Measurements from ENCODE around the gene PITPNM2.
A peak's percentile ranks its signal among the peaks of the same experiment; 100 is the strongest.
"Not testable (repeated sequence)": the region's sequence is repeated elsewhere in the genome, so short reads cannot be mapped to it uniquely, and the experiment has no call there.

Gene PITPNM2

DNA sequence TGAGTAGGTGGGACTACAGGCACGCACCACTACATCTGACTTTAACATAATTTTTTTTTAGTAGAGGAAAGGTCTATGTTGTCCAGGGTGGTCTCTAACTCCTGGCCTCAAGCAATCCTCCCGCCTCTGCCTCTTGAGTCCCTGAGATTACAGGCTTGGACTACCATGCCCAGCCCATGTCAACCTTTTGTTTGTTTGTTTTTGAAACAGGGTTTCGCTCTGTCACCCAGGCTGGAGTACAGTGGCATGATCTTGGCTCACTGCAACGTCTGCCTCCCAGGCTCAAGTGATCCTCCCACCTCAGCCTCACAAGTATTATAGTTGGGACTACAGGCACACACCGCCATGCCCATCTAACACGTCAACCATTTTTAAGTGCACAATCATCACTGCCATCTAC is 29.2 kb downstream of the PITPNM2 start:
- FAIRE-seq (no peak), DNase-seq (ENCODE audit: insufficient read length, low spot score) (no peak)

GRCh38 chr12:123120452-123121166 is 30.3 kb downstream of the PITPNM2 start:
- DNase-seq (ENCODE audit: insufficient read length, low spot score) = no peak
- no peak for FAIRE-seq

GRCh38 chr12:123119808-123120207 is 31.1 kb downstream of the PITPNM2 start:
- FAIRE-seq (peak; percentile 84), DNase-seq (ENCODE audit: insufficient read length, low spot score) (peak; percentile 67)

DNA sequence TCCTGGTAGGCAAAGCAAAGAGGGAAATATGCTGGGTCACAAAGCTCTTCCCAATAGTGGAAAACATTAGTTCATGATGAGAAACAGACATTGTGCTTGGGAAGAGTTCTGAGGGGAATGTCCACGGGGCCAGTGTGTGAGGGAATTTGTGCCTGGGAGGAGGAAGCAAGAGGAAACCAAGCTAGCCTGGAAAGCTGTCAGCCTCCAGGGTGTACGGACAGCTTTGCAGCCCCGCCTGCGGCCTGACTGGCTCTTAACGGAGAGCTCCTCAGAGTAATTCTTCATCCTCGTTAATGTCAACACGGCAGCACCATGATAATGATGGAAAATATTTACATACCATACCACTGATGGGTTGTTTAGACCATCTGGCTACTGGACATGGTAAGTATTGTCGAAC is 32.4 kb downstream of the PITPNM2 start:
- FAIRE-seq (no peak), DNase-seq (ENCODE audit: insufficient read length, low spot score) (no peak)

DNA sequence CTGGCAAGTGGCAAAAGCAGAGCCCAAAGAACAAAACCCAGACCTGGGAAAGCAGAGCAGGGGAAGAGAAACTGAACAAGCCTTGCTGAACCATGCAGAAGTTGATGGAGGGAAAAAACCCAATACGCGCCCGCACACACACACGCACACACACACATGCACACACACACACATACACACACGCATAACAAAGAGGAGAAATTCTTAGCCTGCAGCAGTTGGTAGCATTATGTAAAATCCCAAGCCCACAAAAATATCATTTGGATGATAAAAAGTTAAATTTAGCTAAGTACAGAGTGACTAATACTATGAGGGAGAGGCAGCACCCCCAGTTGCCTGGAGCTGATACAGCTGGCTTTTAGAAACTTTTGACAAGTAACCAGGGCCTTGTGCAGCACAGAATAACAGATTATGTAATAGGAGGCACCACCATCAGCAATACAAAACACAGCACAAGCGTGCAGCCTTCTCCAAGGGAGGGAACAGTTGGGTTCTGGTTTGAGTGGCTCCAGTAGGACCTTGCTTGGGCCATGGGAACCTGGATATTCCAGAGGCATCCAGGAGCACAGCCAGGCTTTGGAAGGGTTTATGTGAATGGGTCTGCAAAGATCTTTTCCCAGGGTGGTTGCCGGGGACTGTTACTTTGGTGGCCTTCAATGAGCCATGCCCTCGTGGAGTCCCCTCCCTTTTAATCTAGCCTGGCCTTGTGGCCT is 35.3 kb downstream of the PITPNM2 start:
- FAIRE-seq (peak; percentile 84), DNase-seq (ENCODE audit: insufficient read length, low spot score) (no peak)

GRCh38 chr12:123114304-123115083 is 36.4 kb downstream of the PITPNM2 start:
- FAIRE-seq = no peak
- DNase-seq (ENCODE audit: insufficient read length, low spot score) = no peak

GRCh38 chr12:123113026-123113425 is 37.9 kb downstream of the PITPNM2 start:
- FAIRE-seq (no peak), DNase-seq (ENCODE audit: insufficient read length, low spot score) (no peak)

DNA sequence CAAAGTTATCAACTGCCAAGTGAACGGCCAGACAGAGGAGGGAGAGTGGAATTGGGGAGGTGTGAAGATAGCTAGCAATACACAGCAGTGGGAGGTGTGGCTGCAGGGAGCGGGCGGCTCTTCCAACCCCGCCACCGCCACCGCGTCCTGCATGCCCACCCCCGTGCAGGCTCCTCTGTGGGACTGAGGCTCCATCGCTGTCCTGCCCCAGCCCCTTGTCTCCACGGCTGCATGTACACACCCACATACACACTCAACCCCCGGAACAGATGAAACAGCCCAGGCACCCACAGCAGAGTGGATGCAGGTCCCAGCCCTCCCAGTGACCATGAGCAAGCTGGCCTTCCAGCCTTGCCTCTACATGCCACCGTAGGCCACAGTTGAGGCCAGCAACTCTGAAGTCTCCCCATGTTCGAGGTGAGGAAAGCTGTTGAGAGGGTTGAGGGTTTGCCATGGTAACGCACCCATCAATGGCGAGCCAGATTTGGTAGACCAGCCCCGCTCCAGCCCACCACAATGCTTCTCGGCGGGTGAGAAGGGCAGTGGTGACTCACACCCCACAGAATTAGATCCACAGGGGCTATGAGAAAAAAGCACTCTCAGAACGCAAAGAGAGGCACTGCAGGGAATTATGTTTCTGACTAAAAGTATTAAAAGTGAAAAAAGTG is 39.3 kb downstream of the PITPNM2 start:
- FAIRE-seq (no peak), DNase-seq (ENCODE audit: insufficient read length, low spot score) (no peak)

- DNase-seq (ENCODE audit: insufficient read length, low spot score) (no peak), FAIRE-seq (no peak)
Observed at GRCh38 chr12:123109319-123109772, 41.5 kb downstream of the PITPNM2 start.

GRCh38 chr12:123108682-123109066 is 42.2 kb downstream of the PITPNM2 start:
- DNase-seq (ENCODE audit: insufficient read length, low spot score) (no peak), FAIRE-seq (no peak)

DNA sequence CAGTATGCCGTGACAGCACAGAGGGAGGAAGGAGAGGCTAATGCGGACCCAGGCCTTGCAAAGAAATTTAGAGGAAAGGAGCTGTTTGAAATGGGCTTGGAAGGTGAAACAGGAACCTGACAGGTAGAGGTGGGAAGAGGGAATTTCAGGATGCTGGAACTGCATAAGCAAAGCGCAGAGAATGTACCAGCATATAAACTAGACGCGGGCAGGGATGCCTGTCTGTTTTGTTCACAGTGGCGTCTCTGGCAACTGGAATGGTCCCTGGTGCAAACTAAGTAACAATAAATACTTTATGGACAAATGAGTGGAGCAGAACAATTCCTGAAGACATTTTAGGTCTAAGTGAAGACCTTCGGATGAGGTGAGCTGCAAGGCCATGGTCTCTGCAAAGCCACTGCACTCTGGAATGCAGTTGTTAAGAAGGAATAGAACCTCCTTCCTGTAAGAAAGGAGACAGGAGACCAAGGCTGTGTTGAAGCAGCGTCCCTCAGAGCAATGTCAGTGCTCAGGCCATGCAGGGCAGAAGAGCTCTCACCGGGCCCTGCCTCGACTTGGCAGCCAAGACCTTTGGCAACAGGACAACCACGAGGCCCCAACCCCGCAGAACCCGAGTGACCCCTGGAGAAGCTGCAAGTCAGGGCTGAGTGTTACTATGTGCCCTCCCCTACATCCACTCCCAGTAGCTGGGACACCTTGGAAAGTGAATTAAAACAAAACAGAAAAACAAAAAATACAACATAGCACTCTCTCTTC is 42.8 kb downstream of the PITPNM2 start:
- FAIRE-seq (no peak), DNase-seq (ENCODE audit: insufficient read length, low spot score) (no peak)

DNA sequence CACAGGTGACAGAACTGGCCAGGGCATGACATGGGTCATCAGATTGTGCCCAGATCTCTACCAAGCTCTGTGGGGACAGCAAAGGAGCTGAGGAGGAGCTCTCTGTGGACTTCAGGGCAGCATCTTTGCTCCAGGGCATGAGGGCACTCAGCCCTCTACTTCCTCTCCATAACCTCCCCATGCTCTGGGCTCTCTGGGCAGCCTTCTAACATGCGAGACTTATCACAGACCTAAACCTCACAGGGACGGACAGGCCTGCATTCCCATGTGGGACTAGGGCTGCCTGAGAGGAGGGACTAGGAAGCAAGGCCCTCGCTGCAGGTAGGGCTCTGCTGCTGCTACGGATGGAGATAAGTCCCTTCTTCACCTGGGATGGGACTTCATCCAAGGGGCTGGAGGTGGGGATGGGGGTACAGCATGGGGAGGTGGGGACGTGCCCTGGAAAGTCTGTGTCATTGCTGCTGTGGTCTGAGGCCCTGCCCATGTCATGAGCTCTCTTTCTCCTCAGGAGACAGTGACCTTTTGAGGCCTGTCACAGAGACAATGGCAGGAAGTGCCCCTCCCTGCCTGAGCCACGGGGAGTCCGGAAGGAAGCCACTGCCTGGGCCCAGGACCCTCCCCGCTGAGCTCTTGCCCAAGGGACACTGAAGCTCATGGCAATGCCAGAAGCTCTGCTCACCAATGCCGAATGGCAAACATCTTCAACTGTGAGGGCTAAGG is 44.1 kb downstream of the PITPNM2 start:
- FAIRE-seq (no peak), DNase-seq (ENCODE audit: insufficient read length, low spot score) (peak; percentile 54)

GRCh38 chr12:123105211-123105826 is 45.6 kb downstream of the PITPNM2 start:
- no peak for DNase-seq (ENCODE audit: insufficient read length, low spot score)
- FAIRE-seq = no peak

DNA sequence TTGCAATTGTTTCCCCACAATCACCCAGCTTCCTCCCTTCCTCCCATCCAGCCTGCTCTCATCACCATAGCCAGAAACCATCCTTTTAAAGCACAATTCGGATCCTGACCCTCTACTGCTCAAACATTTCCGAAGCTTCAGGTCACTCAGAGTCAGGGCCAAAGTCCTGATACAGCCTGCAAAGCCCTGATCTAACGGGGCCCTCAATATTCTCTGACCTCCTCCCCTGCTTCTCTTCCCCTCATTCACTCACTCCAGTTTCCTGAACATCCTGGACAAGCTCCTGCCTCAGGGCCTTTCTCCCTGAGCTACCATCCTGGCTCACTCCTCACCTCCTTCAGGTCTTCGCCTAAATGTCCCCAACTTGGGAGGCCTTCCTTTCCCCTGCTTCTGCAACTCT is 46.1 kb downstream of the PITPNM2 start:
- no peak for FAIRE-seq
- no peak for DNase-seq (ENCODE audit: insufficient read length, low spot score)

- FAIRE-seq = not testable (repeated sequence)
Observed at GRCh38 chr12:123104094-123104493, 46.8 kb downstream of the PITPNM2 start.

DNA sequence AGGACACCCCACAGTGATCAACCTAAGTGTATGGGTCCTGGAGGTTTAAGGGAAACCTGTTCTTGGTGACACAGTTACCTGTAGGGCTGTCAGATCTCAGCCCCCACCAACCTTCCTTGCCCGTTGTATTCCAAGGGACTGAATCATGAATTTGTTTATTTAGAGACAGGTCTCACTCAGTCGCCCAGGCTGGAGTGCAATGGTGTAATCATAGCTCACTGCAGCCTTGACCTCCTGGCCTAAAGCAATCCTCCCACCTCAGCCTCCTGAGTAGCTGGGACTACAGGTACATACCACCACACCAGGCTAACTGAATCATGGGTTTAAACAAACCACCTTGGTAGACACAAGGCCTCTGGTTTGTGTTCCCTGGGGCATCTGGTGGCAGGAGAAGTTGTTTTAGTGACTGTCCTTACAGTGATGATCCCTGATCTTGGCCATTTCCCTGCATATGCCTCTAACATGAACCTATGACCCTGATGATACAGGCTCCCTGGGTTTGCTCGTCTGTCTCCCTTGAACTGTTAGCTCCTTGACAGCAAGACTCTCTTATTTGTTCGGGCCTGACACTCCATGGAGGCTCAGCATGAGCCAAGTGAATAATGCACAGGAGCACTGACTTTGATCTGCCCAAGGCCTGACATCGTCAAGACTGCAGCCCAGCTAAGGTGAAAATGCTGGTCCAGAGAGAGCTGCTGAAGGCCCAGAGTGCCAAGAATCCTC is 47.9 kb downstream of the PITPNM2 start:
- no peak for FAIRE-seq

More at GRCh38 chr12:123104094-123104493, 46.8 kb downstream of the PITPNM2 start:
- DNase-seq (ENCODE audit: insufficient read length, low spot score) = not testable (repeated sequence)

GRCh38 chr12:123102366-123102765 is 48.5 kb downstream of the PITPNM2 start:
- FAIRE-seq (no peak), DNase-seq (ENCODE audit: insufficient read length, low spot score) (no peak)

More for the DNA sequence above, 47.9 kb downstream of the PITPNM2 start:
- no peak for DNase-seq (ENCODE audit: insufficient read length, low spot score)

- FAIRE-seq (no peak), DNase-seq (ENCODE audit: insufficient read length, low spot score) (no peak)
Observed at GRCh38 chr12:123101526-123101925, 49.4 kb downstream of the PITPNM2 start.

Data from GM19239 (cell line).